NT2/D1 (cell line): ENCODE results near the gene SDF4.

Experiments
- YY1 ChIP-seq: IDR thresholded peaks from 2 replicates; pipeline ENCODE4 v1.6.1; 2011; ENCODE audit not compliant: insufficient read length, insufficient read depth
- ZNF274 ChIP-seq: IDR thresholded peaks from 2 replicates; pipeline ENCODE4 v1.6.1; 2011; ENCODE audit warnings: mild to moderate bottlenecking, low read depth, low read length

- TF ChIP-seq YY1 = no peak
- no peak for TF ChIP-seq ZNF274
Observed at GRCh38 chr1:1262071-1262470, 30.3 kb upstream of the SDF4 start.
